Retinal pigment epithelial cell (primary cell): ENCODE data around the gene COL24A1.

Experiments
- DNase-seq: peaks from one replicate; pipeline ENCODE4 v3.0.0-alpha.2; 2010; ENCODE audit warnings: low read depth
- H3K4me3 ChIP-seq: 2 replicates; pipeline ENCODE4 v1.5.1; 2011; ENCODE audit warnings: mild to moderate bottlenecking, low read length, control low read depth, moderate library complexity
- TF ChIP-seq, protein P1 (sequence below): conservative IDR thresholded peaks from 2 replicates; pipeline ENCODE4 v1.5.1; 2011; ENCODE audit warnings: low read depth, low read length, control low read depth, inconsistent platforms

The COL24A1 gene

DNA sequence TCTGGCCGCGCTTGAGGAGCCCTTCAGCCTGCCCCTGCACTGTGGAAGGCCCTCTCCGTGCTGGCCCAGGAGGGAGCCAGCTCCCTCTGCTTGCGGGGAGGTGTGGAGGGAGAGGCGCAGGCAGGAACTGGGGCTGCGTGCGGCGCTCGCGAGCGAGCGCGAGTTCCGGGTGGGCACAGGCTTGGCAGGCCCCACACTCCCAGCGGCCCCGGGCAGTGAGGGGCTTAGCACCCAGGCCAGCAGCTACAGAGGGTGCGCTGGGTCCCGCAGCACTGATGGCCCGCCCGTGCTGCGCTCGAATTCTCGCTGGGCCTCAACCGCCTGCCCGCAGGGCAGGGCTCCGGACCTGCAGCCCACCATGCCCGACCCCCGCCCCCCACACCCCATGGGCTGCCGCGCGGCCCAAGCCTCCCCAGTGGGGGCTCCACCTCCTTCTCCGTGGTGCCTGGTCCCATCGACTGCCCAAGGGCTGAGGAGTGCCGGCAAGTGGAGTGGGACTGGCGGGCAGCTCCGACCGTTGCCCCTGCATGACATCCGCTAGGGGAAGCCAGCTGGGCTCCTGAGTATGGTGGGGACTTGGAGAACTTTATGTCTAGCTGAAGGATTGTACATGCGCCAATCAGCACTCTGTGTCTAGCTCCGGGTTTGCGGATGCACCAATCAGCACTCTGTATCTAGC, 46.0 kb downstream of the COL24A1 start:
- DNase-seq: no peak
- no peak overlapping the region for H3K4me3 ChIP-seq
- TF ChIP-seq, protein P1, sequence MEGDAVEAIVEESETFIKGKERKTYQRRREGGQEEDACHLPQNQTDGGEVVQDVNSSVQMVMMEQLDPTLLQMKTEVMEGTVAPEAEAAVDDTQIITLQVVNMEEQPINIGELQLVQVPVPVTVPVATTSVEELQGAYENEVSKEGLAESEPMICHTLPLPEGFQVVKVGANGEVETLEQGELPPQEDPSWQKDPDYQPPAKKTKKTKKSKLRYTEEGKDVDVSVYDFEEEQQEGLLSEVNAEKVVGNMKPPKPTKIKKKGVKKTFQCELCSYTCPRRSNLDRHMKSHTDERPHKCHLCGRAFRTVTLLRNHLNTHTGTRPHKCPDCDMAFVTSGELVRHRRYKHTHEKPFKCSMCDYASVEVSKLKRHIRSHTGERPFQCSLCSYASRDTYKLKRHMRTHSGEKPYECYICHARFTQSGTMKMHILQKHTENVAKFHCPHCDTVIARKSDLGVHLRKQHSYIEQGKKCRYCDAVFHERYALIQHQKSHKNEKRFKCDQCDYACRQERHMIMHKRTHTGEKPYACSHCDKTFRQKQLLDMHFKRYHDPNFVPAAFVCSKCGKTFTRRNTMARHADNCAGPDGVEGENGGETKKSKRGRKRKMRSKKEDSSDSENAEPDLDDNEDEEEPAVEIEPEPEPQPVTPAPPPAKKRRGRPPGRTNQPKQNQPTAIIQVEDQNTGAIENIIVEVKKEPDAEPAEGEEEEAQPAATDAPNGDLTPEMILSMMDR: no peak

GRCh38 chr1:86105533-86105866, 51.1 kb downstream of the COL24A1 start:
- TF ChIP-seq, protein P1: no peak
- H3K4me3 ChIP-seq: no peak overlapping the region
- no peak for DNase-seq

- no peak overlapping the region for H3K4me3 ChIP-seq
- TF ChIP-seq, protein P1: no peak
- DNase-seq: no peak
These were observed 51.7 kb downstream of the COL24A1 start for GRCh38 chr1:86104606-86105532.

DNA sequence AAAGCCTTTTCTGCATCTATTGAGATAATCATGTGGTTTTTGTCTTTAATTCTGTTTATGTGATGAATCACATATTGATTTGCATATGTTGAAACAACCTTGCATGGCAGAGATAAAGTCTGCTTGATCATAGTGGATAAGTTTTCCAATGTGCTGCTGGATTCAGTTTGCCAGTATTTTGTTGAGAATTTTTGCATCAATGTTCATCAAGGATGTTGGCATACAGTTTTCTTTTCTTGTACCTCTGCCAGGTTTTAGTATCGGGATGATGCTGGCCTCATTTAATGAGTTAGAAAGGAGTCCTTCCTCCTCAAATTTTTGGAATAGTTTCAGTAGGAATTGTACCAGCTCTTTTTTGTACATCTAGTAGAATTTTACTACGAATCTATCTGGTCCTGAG, 55.0 kb downstream of the COL24A1 start:
- no peak overlapping the region for H3K4me3 ChIP-seq
- TF ChIP-seq, protein P1: no peak
- DNase-seq: no peak

DNA sequence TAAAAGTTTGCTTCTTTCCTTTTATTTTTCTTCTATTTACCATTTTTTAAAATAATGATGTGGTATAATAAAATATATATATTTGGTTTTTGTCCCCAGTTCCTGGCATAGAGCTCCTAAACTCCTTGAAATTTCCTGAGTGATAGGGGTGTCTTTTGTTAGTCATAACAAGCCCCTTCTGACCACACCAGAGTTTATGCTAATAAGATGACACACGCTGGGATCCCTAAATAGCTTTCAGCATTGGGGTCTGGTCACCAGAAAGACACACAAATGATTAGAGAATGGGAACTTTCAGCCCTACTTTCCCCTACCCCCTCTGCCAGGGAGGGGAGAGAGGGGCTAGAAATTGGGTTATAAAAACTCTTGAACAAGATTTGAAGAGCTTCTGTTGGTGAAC, 56.2 kb downstream of the COL24A1 start:
- TF ChIP-seq, protein P1: no peak
- H3K4me3 ChIP-seq: no peak overlapping the region
- no peak for DNase-seq

DNA sequence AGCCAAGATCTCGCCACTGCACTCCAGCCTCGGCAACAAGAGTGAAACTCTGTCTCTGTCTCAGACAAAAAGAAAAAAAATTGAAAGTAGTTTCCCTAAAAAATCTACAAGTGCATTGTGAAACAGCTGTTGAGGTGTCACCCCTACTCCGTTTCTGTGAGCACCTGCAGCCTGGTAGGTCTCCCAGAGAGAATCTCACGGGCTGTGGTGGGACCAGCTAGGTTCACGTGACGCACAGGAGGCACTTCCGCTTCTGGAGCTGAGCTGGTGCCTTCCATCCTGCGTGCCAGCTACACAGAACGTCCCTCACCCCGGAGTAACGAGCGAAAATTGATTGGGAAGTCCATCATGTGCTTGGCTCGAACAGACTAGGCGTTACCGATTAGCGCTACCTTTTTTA, 66.8 kb downstream of the COL24A1 start:
- no peak for DNase-seq
- TF ChIP-seq, protein P1: no peak
- H3K4me3 ChIP-seq: no peak overlapping the region
